MM.1S (cell line): ENCODE measurements around the gene CAMSAP1.

Experiments
- EZH2 ChIP-seq: fragments of 300-600 bp; sonication (generic); optimal IDR thresholded peaks from 2 replicates; pipeline ENCODE3; 2017; ENCODE audit warnings: low read depth, mild to moderate bottlenecking, antibody characterized with exemption, low read length, mixed read lengths
- TF ChIP-seq, protein P1 (sequence below): fragments of 300-600 bp; sonication (generic); IDR thresholded peaks from 2 replicates; pipeline ENCODE4 v1.5.1; 2016; ENCODE audit warnings: antibody characterized with exemption, low read length, mixed read lengths

- TF ChIP-seq, protein P1, sequence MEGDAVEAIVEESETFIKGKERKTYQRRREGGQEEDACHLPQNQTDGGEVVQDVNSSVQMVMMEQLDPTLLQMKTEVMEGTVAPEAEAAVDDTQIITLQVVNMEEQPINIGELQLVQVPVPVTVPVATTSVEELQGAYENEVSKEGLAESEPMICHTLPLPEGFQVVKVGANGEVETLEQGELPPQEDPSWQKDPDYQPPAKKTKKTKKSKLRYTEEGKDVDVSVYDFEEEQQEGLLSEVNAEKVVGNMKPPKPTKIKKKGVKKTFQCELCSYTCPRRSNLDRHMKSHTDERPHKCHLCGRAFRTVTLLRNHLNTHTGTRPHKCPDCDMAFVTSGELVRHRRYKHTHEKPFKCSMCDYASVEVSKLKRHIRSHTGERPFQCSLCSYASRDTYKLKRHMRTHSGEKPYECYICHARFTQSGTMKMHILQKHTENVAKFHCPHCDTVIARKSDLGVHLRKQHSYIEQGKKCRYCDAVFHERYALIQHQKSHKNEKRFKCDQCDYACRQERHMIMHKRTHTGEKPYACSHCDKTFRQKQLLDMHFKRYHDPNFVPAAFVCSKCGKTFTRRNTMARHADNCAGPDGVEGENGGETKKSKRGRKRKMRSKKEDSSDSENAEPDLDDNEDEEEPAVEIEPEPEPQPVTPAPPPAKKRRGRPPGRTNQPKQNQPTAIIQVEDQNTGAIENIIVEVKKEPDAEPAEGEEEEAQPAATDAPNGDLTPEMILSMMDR, result no peak
- no peak for TF ChIP-seq EZH2
Observed at GRCh38 chr9:135812961-135813360, 94.4 kb downstream of the CAMSAP1 start.
